Measurements from ENCODE around the gene SLC34A2. TPM values are rescaled to one million over a fixed set of nuclear protein-coding genes. Genes with fewer than 3 reads are reported as not detected.

Gene SLC34A2
- total and polyA plus RNA-seq, 2 experiments from 2014 or later: 0.73 to 0.80 TPM

GRCh38 chr4:25670991-25671390 lies 15.3 kb downstream of the SLC34A2 start (continued):
- TF ChIP-seq CTCF (conservative IDR thresholded peaks at IDR 0.05; ENCODE audit: low read depth in 2 of 2) (no peak), NANOG (IDR thresholded peaks at IDR 0.05; ENCODE audit: borderline replicate concordance) (no peak), STAT1 (IDR thresholded peaks at IDR 0.05; ENCODE audit: unreplicated experiment) (no peak), ZNF331 (CRISPR knock-in tag; IDR thresholded peaks at IDR 0.05; ENCODE audit: low read depth) (no peak), CREB1 (CRISPR knock-in tag; IDR thresholded peaks at IDR 0.05; ENCODE audit: low read depth) (no peak), ZNF114 (CRISPR knock-in tag; IDR thresholded peaks at IDR 0.05) (no peak), JUNB (IDR thresholded peaks at IDR 0.05; ENCODE audit: unreplicated experiment) (no peak)

GRCh38 chr4:25672756-25673155 lies 17.1 kb downstream of the SLC34A2 start:
- Histone ChIP-seq H3F3A (replicated peaks; ENCODE audit: low read depth) (no peaks in the 10 kb centered on the region), H3K27me3 (ENCODE audit: insufficient read depth) (no peaks in the 10 kb centered on the region), H3K4me2 (no peak overlapping the region), H3K36me3 (ENCODE audit: insufficient read depth) (no peaks in the 10 kb centered on the region), H3K4me1 (ENCODE audit: insufficient read depth) (no peaks in the 10 kb centered on the region), H2AFZ (no peak overlapping the region), H4K20me1 (replicated peaks; ENCODE audit: insufficient read depth) (no peaks in the 10 kb centered on the region), H3K4me3 (no peak overlapping the region), H3K27ac (ENCODE audit: low read depth) (no peak overlapping the region), H3K9me2 (ENCODE audit: insufficient read depth) (no peaks in the 10 kb centered on the region), H3K79me2 (replicated peaks; ENCODE audit: insufficient read depth) (no peaks in the 10 kb centered on the region)
- Mint-ChIP-seq H3K4me3 (no peak overlapping the region), H3K27me3 (ENCODE audit: insufficient read depth, low read depth, poor library complexity) (peaks cover 5% of the 10 kb centered on the region), H3K27ac (no peak overlapping the region), H3K4me1 (0 out of 3 replicates have a peak, but pooled peaks cover under 1% of the 10 kb centered on the region), H3K9me3 (no peaks in the 10 kb centered on the region; the same call in 2 of the 3 replicates), H3K36me3 (ENCODE audit: low read depth) (peaks cover 12% of the 10 kb centered on the region; the same call in 2 of the 3 replicates)
- DNase-seq (ENCODE audit: low spot score): no peak
- ATAC-seq: no peak
- TF ChIP-seq JUNB (IDR thresholded peaks at IDR 0.05; ENCODE audit: unreplicated experiment) (no peak), EZH2phosphoT487 (IDR thresholded peaks at IDR 0.05; ENCODE audit: unreplicated experiment) (no peak), NANOG (IDR thresholded peaks at IDR 0.05; ENCODE audit: borderline replicate concordance) (no peak), EZH2 (IDR thresholded peaks at IDR 0.05; ENCODE audit: low read depth, unreplicated experiment) (no peak), ZNF114 (CRISPR knock-in tag; IDR thresholded peaks at IDR 0.05) (no peak), CTCF (conservative IDR thresholded peaks at IDR 0.05; ENCODE audit: low read depth in 2 of 2) (no peak), ZNF331 (CRISPR knock-in tag; IDR thresholded peaks at IDR 0.05; ENCODE audit: low read depth) (no peak), REST (IDR thresholded peaks at IDR 0.05; ENCODE audit: unreplicated experiment) (no peak), ETS1 (IDR thresholded peaks at IDR 0.05) (no peak), CREB1 (CRISPR knock-in tag; IDR thresholded peaks at IDR 0.05; ENCODE audit: low read depth) (no peak)

Measured in GM23338 (cell line).